Measurements from ENCODE around the gene LSM14A.

DNA sequence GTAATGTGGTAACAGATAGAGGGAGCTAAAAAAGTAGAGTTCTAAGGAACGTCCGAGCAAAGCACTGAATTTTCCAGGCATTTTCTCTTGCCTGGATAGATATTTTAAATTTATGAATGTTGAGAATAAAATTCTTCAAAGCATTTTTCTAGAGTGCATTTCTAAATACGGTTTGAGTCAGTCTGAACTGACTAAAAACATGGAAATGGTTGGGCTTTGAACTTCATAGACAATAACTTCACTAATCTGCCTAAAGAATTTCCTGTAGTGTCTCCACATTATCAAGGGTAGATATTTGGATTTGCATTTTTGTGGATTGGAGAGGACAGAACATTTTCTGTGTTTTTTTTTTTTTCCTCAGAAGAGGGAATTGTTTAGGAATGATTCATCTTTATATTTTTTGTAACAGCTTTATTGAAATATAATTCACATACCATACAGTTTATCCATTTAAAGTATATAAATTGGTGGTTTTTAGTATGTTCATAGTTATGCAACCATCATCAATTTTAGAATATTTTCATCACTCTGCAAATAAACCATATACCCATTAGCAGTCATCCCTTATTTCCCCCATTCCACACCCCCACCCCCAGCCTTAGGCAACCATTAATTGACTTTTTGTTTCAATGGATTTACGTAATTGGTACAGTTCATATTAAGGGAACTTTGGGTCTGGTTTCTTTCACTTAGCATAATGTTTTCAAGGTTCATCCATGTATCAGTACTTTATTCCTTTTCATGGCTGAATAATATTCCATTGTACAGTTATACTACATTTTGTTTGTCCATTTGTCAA, 102.7 kb downstream of the LSM14A start:
- TF ChIP-seq CTCF (IDR thresholded peaks at IDR 0.05), result no peak
- TF ChIP-seq POLR2A (IDR thresholded peaks at IDR 0.05), result no peak

Measured in Peyer's patch (tissue), 4 donors.